K562 treated with DMSO at 1 percent for 4 hours (cell line): ENCODE measurements around the gene NEB. TPM values are rescaled to one million over a fixed set of nuclear protein-coding genes. Genes with fewer than 3 reads are reported as not detected.

ENCODE experiments used
- total RNA-seq: library from RNA; unstranded; fragments of 300-600 nt; gene quantifications from 2 replicates; pipeline ENCODE4 v1.2.3, GENCODE V29; 2022; ENCODE audit not compliant: insufficient read depth

Gene NEB, protein sequence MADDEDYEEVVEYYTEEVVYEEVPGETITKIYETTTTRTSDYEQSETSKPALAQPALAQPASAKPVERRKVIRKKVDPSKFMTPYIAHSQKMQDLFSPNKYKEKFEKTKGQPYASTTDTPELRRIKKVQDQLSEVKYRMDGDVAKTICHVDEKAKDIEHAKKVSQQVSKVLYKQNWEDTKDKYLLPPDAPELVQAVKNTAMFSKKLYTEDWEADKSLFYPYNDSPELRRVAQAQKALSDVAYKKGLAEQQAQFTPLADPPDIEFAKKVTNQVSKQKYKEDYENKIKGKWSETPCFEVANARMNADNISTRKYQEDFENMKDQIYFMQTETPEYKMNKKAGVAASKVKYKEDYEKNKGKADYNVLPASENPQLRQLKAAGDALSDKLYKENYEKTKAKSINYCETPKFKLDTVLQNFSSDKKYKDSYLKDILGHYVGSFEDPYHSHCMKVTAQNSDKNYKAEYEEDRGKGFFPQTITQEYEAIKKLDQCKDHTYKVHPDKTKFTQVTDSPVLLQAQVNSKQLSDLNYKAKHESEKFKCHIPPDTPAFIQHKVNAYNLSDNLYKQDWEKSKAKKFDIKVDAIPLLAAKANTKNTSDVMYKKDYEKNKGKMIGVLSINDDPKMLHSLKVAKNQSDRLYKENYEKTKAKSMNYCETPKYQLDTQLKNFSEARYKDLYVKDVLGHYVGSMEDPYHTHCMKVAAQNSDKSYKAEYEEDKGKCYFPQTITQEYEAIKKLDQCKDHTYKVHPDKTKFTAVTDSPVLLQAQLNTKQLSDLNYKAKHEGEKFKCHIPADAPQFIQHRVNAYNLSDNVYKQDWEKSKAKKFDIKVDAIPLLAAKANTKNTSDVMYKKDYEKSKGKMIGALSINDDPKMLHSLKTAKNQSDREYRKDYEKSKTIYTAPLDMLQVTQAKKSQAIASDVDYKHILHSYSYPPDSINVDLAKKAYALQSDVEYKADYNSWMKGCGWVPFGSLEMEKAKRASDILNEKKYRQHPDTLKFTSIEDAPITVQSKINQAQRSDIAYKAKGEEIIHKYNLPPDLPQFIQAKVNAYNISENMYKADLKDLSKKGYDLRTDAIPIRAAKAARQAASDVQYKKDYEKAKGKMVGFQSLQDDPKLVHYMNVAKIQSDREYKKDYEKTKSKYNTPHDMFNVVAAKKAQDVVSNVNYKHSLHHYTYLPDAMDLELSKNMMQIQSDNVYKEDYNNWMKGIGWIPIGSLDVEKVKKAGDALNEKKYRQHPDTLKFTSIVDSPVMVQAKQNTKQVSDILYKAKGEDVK (N-terminal part only)
- total RNA-seq, result 9.8 and 13.6 TPM in 2 replicates

DNA sequence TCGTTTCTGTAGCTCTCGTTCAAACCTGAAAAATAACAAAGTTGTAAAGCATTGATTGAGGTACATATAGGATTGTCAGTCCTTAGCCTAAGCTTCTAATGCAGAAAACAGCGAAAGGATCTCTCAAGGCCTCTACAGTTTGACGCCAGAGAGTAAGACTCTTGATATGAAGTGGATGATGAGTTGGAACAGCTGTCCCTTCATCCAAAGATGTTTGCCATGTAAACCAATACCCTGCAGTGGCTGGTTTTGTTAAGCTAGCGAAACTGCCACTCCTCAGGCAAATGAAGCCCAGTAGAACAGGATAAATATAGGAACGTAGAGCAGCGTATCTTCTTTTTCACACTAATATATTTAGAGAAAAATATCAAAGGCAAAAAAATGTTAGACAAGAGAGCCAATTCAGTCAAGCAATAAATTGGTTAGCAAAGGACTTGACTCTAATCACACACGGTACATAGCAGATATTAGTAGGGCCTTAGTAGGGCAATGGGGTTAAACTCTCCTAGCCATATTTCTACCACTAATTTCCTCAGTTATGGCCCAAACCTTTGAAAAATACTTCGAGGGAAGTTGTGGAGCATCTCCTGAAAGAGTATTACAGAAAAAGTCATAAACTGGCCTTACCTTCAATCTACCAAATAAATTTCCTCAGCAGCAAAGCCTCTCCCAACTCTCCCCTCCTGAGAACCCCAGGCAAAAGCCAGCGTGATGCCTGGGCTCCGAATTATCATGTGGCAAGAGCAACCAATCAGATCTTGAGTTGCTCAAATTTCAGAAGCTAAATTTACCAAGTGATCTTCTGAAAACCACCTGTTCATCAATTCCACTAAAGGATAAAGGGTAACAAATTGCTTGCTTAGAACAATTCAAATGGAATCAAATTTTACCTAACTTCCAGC lies at the start of gene NEB:
TSS of gene NEB (minus strand) at position 706 of the 902 bp plus-strand sequence. CDS start 1,320 bp downstream, outside the sequence.

Other genes starting within 250 kb of the NEB start
- 18.8 and 29.1 TPM in 2 replicates for gene ARL5A, start 93.9 kb upstream of the NEB start, total RNA-seq